ENCODE measurements around the gene G3BP1.
"Not testable (repeated sequence)": the region's sequence is repeated elsewhere in the genome, so short reads cannot be mapped to it uniquely, and the experiment has no call there.

The G3BP1 gene

DNA sequence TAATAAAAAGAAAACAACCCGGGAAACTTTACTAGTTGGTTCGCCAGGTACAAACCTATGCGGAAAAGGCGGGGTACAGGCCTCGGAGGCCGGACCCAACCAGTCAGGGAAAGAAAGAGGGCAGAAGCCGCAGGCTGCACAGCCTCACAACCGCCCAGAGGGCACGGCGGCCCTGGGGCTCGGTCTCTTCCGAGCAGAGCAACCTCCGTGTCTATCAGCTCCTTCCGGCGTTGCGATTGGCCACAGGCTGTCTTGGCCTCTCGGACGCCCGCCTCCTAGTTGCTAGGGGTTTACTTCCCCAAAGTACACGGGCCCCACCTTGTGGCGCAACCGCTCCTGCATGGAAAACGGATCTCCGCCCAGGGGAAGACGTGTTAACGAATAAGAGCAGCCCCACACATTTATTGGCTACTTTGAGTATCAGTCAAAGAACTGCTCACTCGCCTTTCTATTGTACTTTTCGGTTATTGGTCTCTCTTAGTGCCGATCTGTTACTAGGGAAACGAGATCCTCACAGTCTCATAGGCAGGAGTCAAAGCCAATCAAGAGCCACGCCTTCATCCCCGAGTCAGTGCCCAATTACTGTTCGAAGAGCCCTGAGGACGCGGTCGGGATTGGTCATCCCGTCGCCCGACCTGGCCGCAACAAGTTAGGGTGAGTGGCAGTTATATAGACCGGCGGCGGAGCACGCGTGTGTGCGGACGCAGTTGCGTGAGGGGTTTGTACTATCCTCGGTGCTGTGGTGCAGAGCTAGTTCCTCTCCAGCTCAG is at the start of gene G3BP1:
Gene G3BP1, plus strand, starts transcription at position 696 of the 770 bp plus-strand sequence. CDS start 14,667 bp downstream, outside the sequence.
- DNase-seq = peak; percentile 98

DNA sequence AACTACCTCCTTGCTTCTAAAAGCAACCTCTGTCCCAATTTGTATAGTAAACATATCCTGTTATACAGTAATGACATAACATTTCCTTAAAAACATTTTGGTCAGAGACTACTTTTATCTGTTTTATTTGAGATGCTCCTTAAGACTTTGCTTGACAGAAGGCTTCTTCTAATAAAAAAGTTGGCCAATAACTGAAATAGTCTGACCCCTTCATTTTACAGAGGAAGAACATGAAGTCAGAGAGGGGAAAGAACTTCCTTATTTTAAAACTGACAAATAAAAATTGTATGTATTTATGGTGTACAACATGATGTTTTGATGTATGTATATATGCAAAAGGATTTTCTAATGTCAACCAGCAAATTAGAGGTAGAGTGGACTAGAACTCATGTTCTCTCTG is 49.2 kb upstream of the G3BP1 start:
- DNase-seq = no peak

DNA sequence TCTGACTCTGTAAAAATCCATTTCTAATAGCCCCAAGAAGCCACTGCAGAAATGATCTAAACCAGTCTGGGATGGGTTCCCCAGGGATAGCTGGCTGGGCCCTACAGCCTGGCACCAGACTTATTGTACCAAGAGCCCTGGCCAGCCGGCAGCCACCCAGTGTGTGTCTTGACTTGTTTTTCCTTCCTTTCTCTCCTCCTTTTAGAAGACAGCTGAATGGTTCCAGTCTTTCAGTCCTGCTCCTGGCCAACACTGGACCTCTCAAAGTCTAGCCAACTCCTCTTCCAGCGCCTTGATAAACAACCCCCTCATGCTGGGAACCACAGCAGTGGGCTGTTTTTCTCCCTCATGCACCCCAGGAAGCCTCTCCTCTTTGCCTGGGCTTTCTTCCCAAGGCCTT is 47.4 kb upstream of the G3BP1 start:
- DNase-seq = no peak

DNA sequence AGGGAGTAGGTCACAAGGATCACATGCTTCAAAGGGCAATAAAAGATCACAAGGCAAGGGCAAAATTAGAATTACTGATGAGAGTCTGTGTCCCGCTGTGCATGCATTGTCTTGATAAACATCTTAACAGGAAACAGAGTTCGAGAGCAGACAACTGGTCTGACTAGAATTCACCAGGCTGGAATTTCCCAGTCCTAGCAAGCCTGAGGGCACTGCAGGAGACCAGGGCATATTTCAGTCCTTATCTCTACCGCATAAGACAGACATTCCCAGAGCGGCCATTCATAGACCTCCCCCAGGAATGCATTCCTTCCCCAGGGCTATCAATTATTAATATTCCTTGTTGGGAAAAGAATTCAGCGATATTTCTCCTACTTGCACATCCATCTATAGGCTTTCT is 42.2 kb upstream of the G3BP1 start:
- DNase-seq = not testable (repeated sequence)

DNA sequence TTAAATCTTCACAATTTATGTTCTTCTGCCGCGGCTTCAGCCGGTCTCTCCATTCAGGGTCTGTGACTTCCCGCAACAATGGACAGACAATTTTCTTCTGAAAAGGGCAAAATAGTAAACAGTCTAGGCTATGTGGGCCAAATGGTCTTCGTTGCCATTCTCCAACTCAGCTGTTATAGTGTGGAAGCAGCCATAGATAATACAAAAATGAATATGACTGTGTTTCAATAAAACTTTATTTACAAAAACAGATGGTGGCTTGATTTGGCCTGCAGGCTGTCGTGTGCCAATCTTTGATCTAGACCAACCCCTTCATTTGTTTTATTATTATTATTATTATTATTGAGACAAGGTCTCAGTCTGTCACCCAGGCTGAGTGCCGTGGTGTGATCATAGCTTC is 41.4 kb upstream of the G3BP1 start:
- DNase-seq = no peak

DNA sequence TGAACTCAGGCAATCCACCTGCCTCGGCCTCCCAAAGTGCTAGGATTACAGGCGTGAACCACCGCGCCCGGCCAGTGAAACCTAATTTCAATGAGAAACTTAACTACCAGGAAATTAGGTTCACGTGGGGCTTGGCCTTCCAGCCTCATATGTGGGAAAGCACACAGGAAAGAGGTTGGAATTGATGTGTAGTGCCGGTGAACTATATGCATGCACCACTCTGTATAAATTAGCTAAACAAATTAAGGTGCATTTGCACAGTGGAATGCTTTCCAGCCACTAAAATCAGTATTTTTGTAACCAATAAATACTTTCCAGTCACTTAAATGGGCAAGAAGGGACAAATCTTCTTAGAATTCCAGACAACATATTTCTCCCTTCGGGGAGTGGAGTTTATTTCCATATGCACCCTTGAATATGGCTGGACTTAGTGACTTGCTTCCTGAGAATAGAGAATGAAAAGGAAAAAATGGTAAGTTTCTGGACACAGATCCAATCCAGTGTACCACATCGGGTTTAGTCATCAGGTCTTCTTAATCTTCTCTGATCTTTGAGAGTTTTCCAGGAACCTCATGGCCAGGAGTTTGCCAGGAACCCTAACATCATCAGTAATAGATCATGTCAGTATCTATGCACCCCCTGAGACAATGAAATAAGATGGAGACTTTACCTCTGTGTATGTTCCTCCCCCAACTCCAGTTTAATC is 38.2 kb upstream of the G3BP1 start:
- no peak for DNase-seq

DNA sequence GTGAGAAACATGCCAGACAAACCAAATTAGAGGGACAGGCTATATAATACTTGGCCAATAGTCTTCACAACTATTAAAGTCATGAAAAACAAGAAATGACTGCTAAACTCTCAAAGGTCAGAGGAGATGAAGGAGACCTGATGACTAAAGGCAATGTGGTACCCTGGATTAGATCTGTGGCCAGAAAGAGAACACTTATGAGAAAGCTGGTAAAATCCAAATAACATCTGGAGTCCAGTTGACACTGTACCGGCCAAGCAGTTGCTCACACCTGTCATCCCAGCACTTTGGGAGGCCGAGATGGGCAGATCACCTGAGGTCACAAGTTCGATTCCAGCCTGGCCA is 37.7 kb upstream of the G3BP1 start:
- DNase-seq = no peak

DNA sequence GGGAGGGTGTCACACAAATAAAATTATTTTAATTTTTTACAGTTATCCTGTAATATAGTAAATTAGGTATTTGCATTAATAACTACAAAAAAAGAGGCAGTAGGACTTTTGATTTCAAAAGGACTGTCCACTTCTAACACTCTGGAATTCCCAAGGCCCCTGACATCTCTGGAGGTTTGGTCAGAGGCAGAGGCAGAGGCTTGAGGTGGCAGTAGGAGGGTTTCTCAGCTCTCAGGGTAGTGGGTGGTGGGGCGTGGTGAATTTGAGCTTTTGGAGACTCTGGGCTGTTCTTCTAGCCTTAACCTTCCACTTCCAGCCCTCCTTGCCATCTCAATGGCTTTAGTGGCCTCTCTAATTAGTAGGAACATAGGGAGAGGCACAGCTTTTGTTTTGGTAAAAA is 36.1 kb upstream of the G3BP1 start:
- no peak for DNase-seq

DNA sequence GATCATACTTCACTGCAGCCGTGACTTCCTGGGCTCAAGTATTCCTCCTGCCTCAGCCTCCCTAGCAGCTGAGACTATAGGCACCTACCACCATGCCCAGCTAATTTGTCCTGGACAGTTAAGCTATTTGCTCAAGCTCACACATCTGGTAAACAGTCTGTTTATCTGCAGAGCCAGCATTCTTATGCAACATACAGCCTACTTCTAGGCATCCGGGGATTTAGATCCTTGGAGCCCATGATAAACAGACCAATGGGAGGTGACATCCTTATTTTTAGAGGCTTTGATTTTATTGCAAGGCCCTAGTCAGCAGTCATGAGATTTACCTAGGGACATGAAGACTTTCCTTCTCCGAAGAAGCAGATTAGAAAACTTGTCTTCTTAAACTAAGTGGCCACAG is 34.3 kb upstream of the G3BP1 start:
- no peak for DNase-seq

DNA sequence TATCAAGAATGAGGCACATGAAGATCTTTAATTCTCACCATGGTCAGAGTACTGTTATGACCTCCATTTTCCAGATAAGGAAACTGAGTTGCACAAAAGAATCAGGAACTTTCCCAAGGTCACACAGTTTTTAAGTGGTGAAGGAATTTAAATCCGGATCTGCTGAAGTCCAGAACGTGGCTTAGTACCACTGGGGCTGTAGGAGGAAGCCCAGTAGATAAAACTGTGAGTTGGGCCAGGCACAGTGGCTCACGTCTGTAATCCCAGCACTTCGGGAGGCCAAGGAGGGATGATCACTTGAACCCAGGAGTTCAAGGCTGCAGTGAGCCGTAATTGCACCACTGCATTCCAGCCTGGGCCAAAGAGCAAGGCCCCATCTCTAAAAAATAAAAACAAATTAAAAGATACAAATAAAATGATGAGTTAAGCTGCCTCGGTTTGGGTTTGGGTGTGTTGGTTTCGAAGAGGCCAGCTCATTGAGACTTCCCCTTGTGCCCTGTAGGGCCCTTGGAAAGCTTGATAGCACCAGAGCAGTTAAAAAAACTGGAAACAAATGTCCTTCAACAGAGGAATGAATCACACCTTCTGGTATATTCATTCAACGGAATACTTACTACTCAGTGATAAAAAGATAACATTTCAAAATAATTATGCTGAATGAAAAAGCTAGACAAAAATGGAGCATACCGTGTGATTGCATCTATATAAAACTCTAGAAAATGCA is 33.5 kb upstream of the G3BP1 start:
- no peak for DNase-seq

DNA sequence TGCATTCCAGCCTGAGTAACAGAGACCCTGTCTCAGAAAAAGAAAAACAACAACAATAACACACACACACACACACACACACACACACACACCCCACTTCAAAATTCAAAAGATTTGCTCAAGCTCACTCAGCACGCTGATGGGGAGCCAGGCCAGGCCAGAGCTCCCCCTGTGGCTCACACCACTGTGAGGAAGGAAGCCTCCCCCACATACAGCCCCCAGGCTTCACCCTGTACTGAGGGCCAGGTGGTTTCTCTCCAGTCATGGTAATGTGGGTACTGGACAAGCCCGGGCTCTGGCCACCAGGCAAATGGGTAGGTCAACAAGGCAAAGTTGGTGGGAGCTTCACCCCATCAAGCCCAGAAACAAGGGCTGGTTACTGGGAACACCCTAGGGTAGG is 32.4 kb upstream of the G3BP1 start:
- no peak for DNase-seq

DNA sequence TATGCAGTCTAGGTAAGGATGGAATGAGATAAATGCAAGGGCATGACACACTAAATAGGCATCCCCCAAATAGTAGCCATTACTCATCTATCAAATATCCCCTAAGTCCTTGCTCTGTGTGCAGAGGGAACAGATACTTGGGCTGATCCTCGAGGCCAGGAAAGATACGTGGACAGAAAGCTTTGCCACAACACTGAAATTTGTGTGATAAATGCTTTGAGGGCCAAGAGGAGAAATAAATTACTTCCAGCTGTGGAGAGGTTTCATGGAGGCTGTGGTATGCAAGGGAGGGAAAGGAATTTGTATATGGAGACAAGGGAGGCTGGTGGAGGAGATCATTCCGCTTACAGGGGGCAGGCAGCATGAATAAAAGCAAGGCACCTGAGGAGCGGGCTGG is 31.8 kb upstream of the G3BP1 start:
- DNase-seq = no peak

DNA sequence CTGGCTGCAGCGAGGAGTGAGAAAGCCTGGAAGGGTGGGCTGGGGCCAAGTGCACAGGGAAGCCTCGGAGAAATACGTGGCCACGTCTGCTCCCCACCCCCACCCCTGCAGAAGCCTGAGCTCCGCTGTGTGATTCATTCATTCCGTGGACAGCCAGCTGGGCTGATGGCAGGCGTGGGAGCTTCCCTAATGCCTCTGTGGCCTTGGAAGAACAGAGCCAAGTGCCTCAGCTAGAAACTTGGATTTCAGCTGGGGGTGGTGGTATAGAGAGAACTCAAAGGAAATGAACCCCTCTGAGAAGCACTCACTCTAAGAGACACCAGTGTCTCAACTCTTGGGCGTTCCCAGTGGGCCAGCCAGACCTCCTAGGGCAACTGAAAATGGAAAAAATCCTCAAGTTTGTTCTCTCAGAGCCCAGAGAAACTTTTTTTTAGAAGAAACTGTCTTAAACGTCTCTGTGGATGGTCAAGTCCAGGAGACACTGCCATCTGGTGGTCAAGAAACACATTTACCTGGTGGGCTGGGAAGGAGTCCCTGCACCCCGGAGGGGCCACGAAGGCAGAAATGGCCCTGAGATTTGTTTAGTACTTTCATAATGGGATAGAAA is 31.3 kb upstream of the G3BP1 start:
- peak; percentile 23 for DNase-seq

DNA sequence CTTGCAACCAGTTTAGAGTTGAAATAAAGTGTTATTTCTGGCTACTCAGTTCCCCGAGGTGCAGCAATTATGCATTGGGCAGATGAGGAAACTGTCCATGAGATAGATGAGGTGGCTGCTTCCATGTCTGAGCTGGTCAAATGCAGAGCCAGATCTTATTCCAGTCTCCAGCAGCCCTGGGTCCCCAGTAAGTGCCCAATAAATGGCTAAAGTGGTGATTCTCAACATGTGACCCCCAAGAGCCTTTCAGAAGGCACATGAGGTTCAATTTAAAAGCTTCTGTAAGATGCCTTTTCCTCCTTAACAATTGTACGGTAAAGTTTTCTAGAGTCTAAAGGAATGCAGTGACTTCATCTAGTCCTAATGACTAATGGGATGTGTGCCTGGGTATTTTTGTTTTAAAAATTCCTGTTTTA is 30.8 kb upstream of the G3BP1 start:
- DNase-seq = no peak

DNA sequence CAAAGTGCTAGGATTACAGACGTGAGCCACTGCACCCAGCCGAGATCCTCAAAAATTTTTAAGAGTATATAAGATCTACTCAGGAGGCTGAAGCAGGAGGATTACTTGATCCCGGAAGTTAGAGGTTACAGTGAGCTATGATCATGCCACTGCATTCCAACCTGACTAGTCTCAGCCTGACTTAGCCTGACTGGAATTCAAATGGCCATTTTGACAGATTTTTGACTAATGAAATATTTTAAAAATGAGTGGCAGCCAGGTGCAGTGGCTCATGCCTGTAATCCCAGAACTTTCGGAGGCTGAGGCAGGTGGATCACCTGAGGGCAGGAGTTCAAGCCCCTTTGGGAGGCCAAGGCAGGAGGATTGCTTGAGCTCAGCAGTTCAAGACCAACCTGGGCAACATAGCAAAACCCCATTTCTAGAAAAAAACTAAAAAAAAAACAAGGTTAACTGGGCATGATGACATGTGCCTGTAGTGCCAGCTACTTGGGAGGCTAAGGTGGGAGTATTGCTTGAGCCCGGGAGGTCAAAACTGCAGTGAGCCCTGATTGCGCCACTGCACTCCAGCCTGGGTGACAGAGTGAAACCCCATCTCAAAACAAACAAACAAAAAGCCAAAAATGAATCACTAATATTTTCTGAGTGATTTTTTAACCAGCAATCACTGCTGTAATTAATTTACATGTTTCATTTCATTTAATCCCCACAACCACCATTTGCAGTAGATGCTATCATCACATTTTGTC is 29.9 kb upstream of the G3BP1 start:
- DNase-seq = no peak

DNA sequence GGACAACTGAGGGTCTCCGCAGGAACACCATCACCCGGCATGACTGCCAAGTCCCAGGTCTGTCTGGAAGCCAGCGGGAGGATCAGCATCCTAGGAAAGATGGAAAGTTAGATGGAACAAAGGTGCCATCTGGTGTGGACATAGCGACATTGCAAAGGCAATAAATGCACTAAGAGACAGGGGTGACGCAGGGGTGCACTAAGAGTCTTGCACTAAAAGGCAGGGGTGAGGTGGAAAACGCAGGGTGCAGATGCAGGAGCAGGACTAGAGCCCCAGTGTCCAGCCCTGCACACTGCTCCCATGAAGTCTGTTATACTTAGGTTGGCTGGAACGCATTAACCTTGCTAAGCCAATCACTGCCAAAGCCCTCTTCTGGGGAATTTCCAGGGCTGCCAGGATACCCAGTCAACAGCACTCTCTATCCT is 28.9 kb upstream of the G3BP1 start:
- no peak for DNase-seq

DNA sequence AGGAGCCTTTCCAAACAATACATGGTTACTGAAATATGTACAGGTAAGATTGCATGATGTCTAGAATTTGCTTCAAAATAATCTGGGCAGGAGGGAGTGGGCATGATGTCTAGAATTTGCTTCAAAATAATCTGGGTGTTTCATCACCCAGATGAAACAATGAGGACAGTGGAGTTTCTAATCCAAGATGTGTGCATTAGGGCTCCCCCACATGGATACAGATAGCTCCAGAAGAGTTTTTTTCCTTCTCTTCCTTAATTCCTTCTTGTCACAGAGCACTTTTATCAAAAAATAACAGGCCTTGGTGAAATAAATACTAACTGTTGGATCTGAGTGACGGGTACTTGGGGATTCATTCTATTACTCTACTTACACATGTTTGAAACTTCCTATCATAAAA is 28.2 kb upstream of the G3BP1 start:
- no peak for DNase-seq

DNA sequence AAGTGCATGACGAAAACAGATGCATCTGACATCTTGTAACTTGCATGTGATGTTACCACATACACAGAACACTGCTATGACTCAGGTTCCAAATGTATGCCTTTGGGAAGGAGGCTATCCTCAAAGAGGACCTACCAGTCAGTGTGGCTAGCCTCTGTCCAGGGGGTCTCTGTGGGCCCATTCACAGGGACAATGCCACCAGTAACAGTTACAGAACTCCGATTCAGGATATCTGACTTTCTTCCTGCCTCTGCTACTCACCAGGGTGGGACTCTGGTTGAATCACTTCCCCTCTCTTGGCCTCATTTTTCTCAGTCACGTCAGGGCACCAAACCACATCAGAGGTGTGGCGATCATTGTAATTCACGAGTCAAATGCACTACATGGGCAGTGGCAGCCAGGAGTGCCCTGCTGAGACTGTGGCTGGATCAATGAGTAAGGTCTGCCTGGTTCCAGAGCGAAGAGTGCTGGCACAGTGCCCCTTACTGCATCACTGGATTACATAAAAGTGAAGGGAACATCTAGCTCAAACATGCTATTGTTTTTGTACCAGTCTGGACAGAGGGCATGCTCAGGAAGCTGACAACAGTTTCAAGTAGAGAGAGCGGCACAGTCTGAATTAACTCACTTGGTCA is 26.6 kb upstream of the G3BP1 start:
- no peak for DNase-seq

DNA sequence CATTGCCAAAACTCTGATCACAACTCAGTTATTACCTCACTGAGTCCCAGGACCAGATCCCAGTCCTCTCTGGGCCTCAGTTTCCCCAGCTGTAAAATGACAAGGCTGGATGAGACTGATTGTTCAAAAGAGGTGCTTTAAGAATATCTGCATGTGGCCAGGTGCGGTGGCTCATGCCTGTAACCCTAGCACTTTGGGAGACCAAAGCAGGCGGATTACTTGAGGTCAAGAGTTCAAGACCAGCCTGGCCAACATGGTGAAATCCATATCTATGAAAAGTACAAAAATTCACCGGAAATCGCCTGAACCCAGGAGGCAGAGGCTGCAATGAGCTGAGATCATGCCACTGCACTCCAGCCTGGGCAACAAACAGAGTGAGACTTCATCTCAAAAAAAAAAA is 21.6 kb upstream of the G3BP1 start:
- DNase-seq = no peak

DNA sequence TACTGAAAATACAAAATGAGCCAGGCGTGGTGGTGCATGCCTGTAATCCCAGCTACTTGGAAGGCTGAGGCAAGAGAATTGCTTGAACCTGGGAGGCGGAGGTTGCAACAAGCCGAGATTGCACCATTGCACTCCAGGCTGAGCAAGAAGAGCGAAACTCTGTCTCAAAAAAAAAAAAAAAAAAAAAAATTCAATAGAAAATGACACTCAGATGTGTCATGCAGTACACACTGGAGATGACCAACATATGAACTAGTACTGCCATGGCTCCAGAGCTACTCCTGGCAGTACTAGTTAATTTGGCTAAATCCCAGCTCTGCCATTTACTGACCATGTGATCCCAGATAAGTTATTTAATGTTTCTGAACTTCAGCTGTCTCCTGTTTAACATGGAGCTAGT is 20.7 kb upstream of the G3BP1 start:
- DNase-seq = no peak

DNA sequence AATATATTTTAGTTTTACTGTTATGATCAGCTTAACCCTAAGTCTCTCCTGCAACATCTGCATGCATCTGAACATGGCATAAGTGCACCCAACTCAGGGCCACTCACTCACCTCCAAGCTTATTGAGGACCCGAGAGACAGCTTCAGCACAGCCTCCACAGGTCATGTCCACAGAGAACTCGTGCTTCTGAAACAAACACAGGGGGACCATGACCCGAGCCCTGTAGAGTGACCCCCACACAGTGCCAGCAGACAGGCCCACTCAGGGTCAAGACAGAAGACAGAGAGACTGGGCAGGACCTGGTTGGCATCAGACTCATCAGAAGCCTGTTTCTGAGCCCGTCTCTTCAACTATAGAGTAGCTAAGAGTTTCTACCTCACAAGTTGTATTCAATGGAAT is 20.2 kb upstream of the G3BP1 start:
- DNase-seq = no peak

DNA sequence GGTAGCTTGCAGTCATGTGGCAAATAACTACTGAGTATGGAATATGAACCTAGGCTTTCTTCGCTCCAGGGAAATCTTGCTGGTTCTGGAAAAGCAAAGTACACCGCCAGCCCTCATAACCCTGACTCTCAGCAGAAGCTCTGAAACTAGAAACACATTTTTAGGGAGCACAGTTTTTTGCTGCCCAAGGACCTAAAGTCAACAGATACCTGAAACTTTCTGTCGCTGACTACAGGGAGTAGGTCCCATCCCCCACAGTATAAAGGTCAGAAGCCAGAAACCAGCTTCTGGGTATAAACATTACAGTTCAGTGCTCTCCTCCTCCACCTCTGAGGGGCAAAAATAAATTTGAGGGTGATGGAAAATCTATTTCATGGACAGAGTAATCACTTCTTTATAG is 16.4 kb upstream of the G3BP1 start:
- DNase-seq = no peak
